ENCODE measurements around the gene MYADML2. TPM values are rescaled to one million over a fixed set of nuclear protein-coding genes. Genes with fewer than 3 reads are reported as not detected.
"Not testable (repeated sequence)": the region's sequence is repeated elsewhere in the genome, so short reads cannot be mapped to it uniquely, and the experiment has no call there.

MYADML2 gene
- 4.0 TPM for total RNA-seq
- long read RNA-seq: 0 reads

GRCh38 chr17:81947189-81947588 is at the start of gene MYADML2:
MYADML2 (minus strand) TSS chr17:81947233; CDS start chr17:81941741, 5,492 bp downstream.
- DNase-seq: no peak
- no peak for ATAC-seq
- intact Hi-C loops (cut with micrococcal nuclease): no loop called here

- ATAC-seq (no peak), DNase-seq (no peak)
- intact Hi-C loops (cut with micrococcal nuclease): no loop called here
Measured at GRCh38 chr17:81996232-81996756, 49.3 kb upstream of the MYADML2 start.

GRCh38 chr17:81995463-81996231 is 48.6 kb upstream of the MYADML2 start:
- DNase-seq (no peak), ATAC-seq (no peak)
- intact Hi-C loops (cut with micrococcal nuclease): no loop called here

- ATAC-seq: no peak
- intact Hi-C loops (cut with micrococcal nuclease): no loop called here
- DNase-seq: no peak
Measured at GRCh38 chr17:81994593-81995462, 47.8 kb upstream of the MYADML2 start.

GRCh38 chr17:81993729-81994592 is 46.9 kb upstream of the MYADML2 start:
- intact Hi-C loops (cut with micrococcal nuclease): no loop called here
- no peak for DNase-seq
- no peak for ATAC-seq

GRCh38 chr17:81992306-81993102 is 45.5 kb upstream of the MYADML2 start:
- intact Hi-C loops (cut with micrococcal nuclease): no loop called here
- peak; percentile 9 for ATAC-seq
- no peak for DNase-seq

GRCh38 chr17:81991684-81992305 is 44.8 kb upstream of the MYADML2 start:
- intact Hi-C loops (cut with micrococcal nuclease): no loop called here
- peak; percentile 89 for DNase-seq
- ATAC-seq: peak; percentile 89

GRCh38 chr17:81990836-81991683 is 44.0 kb upstream of the MYADML2 start:
- intact Hi-C loops (cut with micrococcal nuclease): no loop called here
- ATAC-seq: no peak

GRCh38 chr17:81987161-81987770 is 40.2 kb upstream of the MYADML2 start:
- intact Hi-C loops (cut with micrococcal nuclease): no loop called here
- ATAC-seq (no peak), DNase-seq (no peak)

More at GRCh38 chr17:81990836-81991683, 44.0 kb upstream of the MYADML2 start:
- no peak for DNase-seq

GRCh38 chr17:81986606-81987005 is 39.6 kb upstream of the MYADML2 start:
- no peak for ATAC-seq
- intact Hi-C loops (cut with micrococcal nuclease): no loop called here
- no peak for DNase-seq

GRCh38 chr17:81984773-81985410 is 37.9 kb upstream of the MYADML2 start:
- intact Hi-C loops (cut with micrococcal nuclease): no loop called here
- DNase-seq (no peak), ATAC-seq (no peak)

- intact Hi-C loops (cut with micrococcal nuclease): no loop called here
- ATAC-seq (no peak), DNase-seq (no peak)
Measured at GRCh38 chr17:81983639-81984373, 36.8 kb upstream of the MYADML2 start.

- intact Hi-C loops (cut with micrococcal nuclease): no loop called here
- DNase-seq (no peak), ATAC-seq (no peak)
Measured at GRCh38 chr17:81983011-81983638, 36.1 kb upstream of the MYADML2 start.

- ATAC-seq; intact Hi-C loops (cut with micrococcal nuclease); DNase-seq: not testable (repeated sequence)
Measured at GRCh38 chr17:81981511-81981910, 34.5 kb upstream of the MYADML2 start.

- intact Hi-C loops (cut with micrococcal nuclease): no loop called here
- DNase-seq (no peak), ATAC-seq (no peak)
Measured at GRCh38 chr17:81980707-81981343, 33.8 kb upstream of the MYADML2 start.

Measured in left ventricle myocardium superior (tissue), 1 donor.